NCI-H2081 treated with DMSO at 0.1 percent for 48 hours (cell line): ENCODE data around the gene THEM4.
A peak's percentile ranks its signal among the peaks of the same experiment; 100 is the strongest.
"Not testable (repeated sequence)": the region's sequence is repeated elsewhere in the genome, so short reads cannot be mapped to it uniquely, and the experiment has no call there.

Experiments used
- DNase-seq: peaks from one replicate; lab custom pipeline; 2025; lab: John Stamatoyannopoulos, UW

The THEM4 gene

DNA sequence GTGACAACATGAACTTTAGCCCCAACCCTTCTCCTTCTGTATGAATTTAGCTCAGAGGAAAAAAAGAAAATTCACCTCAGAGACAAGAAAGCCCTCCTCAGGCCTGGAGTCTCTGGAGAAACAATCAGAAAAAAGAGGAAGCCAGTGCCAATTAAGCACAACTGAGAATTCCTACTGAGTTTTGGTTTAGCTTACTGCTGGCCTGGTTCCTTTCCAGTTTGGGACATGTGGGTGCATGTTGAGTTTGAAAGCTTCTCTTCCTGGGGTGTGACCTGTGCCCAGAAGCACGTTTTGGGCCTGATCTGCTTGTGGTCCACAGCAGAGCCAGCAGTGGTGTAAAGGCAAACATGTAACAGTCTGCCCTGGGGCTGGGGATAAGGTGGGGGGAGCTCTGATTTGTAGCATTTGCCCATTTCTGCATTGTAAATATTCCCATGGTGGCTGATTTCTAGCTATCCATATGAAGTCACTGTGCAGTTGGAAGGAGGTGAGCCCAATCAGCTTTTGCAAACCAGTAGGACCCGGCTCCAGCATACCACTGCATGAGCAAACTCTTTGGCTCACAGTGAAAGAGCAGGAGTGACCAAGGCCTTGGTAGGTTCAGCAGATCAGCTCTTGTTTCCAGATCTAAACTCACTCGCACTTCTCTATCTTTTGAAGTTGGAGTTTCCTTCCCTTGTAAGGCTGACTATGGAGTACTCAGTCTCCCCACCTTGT, 51.1 kb downstream of the THEM4 start:
- no peak for DNase-seq

GRCh38 chr1:151855933-151856332, 53.4 kb downstream of the THEM4 start:
- no peak for DNase-seq

DNA sequence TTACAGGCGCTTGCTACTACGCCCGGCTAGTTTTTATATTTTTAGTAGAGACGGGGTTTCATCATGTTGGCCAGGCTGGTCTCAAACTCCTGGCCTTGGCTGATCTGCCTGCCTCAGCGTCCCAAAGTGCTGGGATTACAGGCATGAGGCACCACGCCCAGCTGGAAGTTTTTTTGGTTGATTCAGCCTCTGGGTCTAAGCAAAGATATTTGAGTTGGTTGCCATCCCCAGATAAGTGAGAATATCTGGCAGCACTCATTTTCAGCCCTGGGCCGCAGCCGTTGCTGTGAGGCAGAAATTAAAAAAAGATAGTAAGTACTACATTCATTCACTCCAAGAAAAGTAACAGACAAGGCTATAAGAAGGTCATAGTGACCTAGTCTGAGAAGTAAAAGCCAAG, 53.8 kb downstream of the THEM4 start:
- DNase-seq = not testable (repeated sequence)

- DNase-seq = no peak
Observed at GRCh38 chr1:151854658-151855057, 54.7 kb downstream of the THEM4 start.

- no peak for DNase-seq
Observed at GRCh38 chr1:151853411-151853943, 55.8 kb downstream of the THEM4 start, which contains the start of gene THEM5. THEM5 (minus strand) TSS chr1:151853712; CDS start chr1:151853565, 147 bp downstream.

- no peak for DNase-seq
Observed at GRCh38 chr1:151852733-151853132, 56.6 kb downstream of the THEM4 start.

DNA sequence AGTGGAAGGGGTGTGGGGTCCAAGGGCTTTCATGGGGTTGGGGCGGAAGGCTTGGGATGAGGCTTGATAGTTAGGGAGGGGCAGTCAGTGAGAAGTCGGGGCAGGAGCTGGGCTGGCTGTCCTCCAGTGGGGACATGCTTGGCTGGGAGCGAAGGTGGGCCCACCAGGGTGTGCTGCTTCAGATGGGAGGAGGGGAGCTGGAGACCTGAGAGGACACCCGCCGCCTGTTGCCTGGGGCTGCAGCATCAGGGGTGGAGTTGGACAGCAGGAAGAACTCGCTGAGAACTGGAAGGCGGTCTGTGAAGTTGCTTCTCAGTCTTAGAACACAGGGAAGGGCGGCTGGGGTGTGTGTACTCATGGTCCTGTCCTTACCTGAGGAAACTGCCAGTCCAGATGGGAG, 57.4 kb downstream of the THEM4 start:
- no peak for DNase-seq

- no peak for DNase-seq
Observed at GRCh38 chr1:151849871-151850270, 59.4 kb downstream of the THEM4 start.

DNA sequence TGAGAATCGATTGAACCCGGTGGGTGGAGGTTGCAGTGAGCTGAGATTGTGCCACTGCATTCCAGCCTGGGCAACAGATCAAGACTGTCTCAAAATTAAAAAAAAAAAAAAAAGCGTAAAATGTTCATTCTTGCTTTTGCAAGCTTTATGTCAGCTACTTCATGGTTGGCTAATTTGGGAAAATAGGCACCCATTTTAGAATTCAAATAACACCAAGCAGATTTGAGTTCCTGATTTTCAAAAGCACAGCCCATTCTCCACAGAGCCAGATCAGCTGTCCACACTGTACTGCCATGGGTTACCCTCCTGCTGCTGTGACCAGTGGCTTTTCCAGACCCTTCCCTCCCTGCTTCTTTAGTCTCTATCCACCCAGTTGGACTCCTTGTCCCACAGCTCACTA, 60.2 kb downstream of the THEM4 start:
- DNase-seq = no peak

DNA sequence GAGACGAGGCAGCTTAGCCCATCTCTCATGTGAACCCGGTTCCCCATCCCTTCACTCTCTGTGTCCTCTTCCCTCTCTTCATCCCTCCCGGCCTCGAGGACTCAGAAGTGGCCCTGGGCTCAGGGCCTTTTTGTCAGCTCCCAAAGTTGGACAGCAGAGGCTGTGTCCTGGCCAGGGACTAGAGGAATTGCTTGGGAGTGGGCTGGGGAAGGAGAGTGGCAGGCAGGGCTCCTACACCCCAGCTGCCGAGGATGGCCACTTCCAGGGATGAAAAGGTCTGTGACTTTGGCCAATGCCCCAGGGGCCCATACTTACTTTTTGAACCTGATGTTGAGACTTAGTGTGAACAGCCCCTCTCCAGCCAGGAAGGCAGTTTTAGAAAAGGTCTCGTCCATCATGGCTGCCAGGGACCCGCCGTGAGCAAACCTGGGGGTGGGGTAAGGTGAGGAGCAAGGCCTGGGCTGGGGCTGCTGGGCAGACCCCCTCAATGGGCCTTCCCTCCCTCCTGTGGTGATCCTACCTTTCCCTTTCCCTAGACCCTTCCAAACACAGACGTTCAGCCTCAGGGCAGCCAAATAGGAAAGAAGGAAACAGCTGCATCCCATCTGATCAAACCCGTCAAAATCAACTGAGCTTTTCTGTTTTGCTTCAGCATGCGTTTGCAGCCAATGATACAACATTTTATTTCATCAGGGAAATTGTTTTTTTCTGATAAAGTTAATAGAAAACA, 61.3 kb downstream of the THEM4 start:
- DNase-seq = no peak

- DNase-seq = no peak
Observed at GRCh38 chr1:151846686-151847237, 62.5 kb downstream of the THEM4 start.

- DNase-seq = no peak
Observed at GRCh38 chr1:151846062-151846568, 63.2 kb downstream of the THEM4 start.

- DNase-seq = no peak
Observed at GRCh38 chr1:151843398-151843797, 65.9 kb downstream of the THEM4 start.

GRCh38 chr1:151841141-151841540, 68.2 kb downstream of the THEM4 start:
- no peak for DNase-seq

- DNase-seq = no peak
Observed at GRCh38 chr1:151840421-151840820, 68.9 kb downstream of the THEM4 start.

GRCh38 chr1:151839457-151840403, 69.6 kb downstream of the THEM4 start, which contains the start of gene C2CD4D:
C2CD4D (minus strand) TSS chr1:151839820; CDS start chr1:151838989, 831 bp downstream.
- DNase-seq = peak; percentile 14

- DNase-seq = no peak
Observed at GRCh38 chr1:151839082-151839412, 70.3 kb downstream of the THEM4 start.

- no peak for DNase-seq
Observed at GRCh38 chr1:151838222-151839081, 70.9 kb downstream of the THEM4 start.

- no peak for DNase-seq
Observed at GRCh38 chr1:151837884-151838221, 71.5 kb downstream of the THEM4 start.

- DNase-seq = no peak
Observed at GRCh38 chr1:151837197-151837596, 72.1 kb downstream of the THEM4 start.

DNA sequence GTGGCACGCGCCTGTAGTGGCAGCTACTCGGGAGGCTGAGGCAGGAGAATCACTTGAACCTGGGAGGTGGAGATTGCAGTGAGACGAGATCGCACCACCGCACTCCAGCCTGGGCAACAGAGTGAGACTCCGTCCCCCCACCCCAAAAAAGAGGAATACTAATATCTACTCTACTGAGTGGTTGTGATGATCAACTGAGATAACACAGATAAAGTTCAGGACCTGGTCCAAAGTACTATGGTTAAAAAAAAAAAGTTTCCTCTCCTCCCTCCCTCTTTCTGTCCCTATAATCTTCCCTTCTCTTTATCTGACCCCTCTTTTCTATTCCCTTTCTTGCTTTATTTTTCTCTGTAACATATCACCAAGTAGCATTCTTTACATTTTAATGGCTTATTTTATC, 73.7 kb downstream of the THEM4 start:
- DNase-seq = no peak
